ENCODE data around the gene B3GNT2.

DNA sequence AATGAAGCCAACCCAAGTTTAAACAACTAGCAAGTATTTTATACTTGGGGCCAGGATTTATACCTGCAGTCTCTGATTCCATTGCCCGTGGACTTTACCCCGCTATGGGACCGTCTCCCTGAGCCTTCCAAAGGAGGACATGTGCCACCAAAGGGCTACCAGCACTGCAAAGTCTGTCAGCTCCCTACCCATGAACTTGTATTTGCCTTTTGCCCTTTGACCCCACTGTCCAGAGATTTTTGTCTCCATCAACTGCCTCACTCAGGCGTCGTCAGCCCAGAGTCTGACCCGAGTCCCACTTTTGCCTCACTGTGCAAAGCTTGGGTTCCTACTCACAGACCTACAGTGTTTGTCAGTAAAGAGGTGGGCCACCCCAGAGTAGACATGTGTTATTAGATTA is 40.6 kb downstream of the B3GNT2 start:
- TF ChIP-seq, protein P1, sequence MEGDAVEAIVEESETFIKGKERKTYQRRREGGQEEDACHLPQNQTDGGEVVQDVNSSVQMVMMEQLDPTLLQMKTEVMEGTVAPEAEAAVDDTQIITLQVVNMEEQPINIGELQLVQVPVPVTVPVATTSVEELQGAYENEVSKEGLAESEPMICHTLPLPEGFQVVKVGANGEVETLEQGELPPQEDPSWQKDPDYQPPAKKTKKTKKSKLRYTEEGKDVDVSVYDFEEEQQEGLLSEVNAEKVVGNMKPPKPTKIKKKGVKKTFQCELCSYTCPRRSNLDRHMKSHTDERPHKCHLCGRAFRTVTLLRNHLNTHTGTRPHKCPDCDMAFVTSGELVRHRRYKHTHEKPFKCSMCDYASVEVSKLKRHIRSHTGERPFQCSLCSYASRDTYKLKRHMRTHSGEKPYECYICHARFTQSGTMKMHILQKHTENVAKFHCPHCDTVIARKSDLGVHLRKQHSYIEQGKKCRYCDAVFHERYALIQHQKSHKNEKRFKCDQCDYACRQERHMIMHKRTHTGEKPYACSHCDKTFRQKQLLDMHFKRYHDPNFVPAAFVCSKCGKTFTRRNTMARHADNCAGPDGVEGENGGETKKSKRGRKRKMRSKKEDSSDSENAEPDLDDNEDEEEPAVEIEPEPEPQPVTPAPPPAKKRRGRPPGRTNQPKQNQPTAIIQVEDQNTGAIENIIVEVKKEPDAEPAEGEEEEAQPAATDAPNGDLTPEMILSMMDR (tag by site-specific recombination; IDR thresholded peaks at IDR 0.05): no peak
- TF ChIP-seq YY1 (tag by site-specific recombination; IDR thresholded peaks at IDR 0.05) (no peak), SP7 (tag by site-specific recombination; IDR thresholded peaks at IDR 0.05) (no peak), ZNF704 (tag by site-specific recombination; IDR thresholded peaks at IDR 0.05) (no peak), ZNF24 (tag by site-specific recombination; IDR thresholded peaks at IDR 0.05) (no peak), MYNN (tag by site-specific recombination; IDR thresholded peaks at IDR 0.05; ENCODE audit: borderline replicate concordance) (no peak), ZNF513 (tag by site-specific recombination; IDR thresholded peaks at IDR 0.05) (no peak), ZNF433 (tag by site-specific recombination; IDR thresholded peaks at IDR 0.05; ENCODE audit: low read depth) (no peak)
- TF ChIP-seq, protein P2, sequence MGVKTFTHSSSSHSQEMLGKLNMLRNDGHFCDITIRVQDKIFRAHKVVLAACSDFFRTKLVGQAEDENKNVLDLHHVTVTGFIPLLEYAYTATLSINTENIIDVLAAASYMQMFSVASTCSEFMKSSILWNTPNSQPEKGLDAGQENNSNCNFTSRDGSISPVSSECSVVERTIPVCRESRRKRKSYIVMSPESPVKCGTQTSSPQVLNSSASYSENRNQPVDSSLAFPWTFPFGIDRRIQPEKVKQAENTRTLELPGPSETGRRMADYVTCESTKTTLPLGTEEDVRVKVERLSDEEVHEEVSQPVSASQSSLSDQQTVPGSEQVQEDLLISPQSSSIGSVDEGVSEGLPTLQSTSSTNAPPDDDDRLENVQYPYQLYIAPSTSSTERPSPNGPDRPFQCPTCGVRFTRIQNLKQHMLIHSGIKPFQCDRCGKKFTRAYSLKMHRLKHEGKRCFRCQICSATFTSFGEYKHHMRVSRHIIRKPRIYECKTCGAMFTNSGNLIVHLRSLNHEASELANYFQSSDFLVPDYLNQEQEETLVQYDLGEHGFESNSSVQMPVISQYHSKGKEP (tag by site-specific recombination; IDR thresholded peaks at IDR 0.05): no peak
